OCI-LY3 (cell line): Measurements from ENCODE around the gene ASH1L.

ENCODE experiments used
- H2AFZ ChIP-seq: fragments of 200-600, 300-600 bp; shearing (Covaris generic); 2 replicates; pipeline ENCODE4 v1.6.0; 2014; ENCODE audit warnings: antibody characterized with exemption, low read depth, low read length
- H3K27ac ChIP-seq: fragments of 200-600, 300-600 bp; sonication (generic); 2 replicates; pipeline ENCODE4 v1.5.1; 2014; ENCODE audit warnings: mild to moderate bottlenecking, low read length, moderate library complexity, mixed read lengths
- H3K27me3 ChIP-seq: fragments of 200-600, 300-600 bp; sonication (generic); 2 replicates; pipeline ENCODE4 v1.6.1; 2014; ENCODE audit warnings: low read depth, low read length, mixed read lengths
- H3K36me3 ChIP-seq: fragments of 200-600, 300-600 bp; sonication (generic); replicated peaks from 2 replicates; pipeline ENCODE3; 2014; ENCODE audit warnings: low read depth, low read length, mixed read lengths
- H3K4me1 ChIP-seq: fragments of 300-600, 200-600 bp; sonication (generic); 2 replicates; pipeline ENCODE4 v1.6.1; 2014; ENCODE audit warnings: low read length, mixed read lengths
- H3K4me2 ChIP-seq: fragments of 200-600, 300-600 bp; sonication (generic); 2 replicates; pipeline ENCODE4 v1.6.1; 2014; ENCODE audit warnings: low read length, mixed read lengths
- H3K4me3 ChIP-seq: fragments of 300-600, 200-600 bp; sonication (generic); 2 replicates; pipeline ENCODE4 v1.5.1; 2014; ENCODE audit warnings: antibody characterized with exemption, mild to moderate bottlenecking, low read length, moderate library complexity
- H3K79me2 ChIP-seq: fragments of 300-600, 200-600 bp; shearing (Covaris generic); 2 replicates; pipeline ENCODE4 v1.6.1; 2014; ENCODE audit warnings: mild to moderate bottlenecking, low read length, mixed read lengths
- H3K9ac ChIP-seq: fragments of 300-600, 200-600 bp; shearing (Covaris generic); 2 replicates; pipeline ENCODE4 v1.6.0; 2014; ENCODE audit warnings: mild to moderate bottlenecking, low read length, moderate library complexity
- H3K9me3 ChIP-seq: fragments of 200-600, 300-600 bp; shearing (Covaris generic); 2 replicates; pipeline ENCODE4 v1.6.1; 2014; ENCODE audit warnings: low read length, mixed read lengths; ENCODE audit not compliant: insufficient read depth
- H4K20me1 ChIP-seq: fragments of 200-600, 300-600 bp; sonication (generic); 2 replicates; pipeline ENCODE4 v1.6.1; 2016; ENCODE audit warnings: low read length, mixed read lengths; ENCODE audit not compliant: insufficient read depth
- EZH2phosphoT487 ChIP-seq: fragments of 200-600 bp; shearing (Covaris generic); IDR thresholded peaks from 2 replicates; pipeline ENCODE4 v1.6.1; 2018; ENCODE audit warnings: antibody characterized with exemption, mixed run types, low read depth
- TF ChIP-seq, protein P1 (sequence below): fragments of 200-600, 300-600 bp; sonication (generic); IDR thresholded peaks from 2 replicates; pipeline ENCODE4 v1.5.1; 2014; ENCODE audit warnings: antibody characterized with exemption, low read length, low read depth

The ASH1L gene

DNA sequence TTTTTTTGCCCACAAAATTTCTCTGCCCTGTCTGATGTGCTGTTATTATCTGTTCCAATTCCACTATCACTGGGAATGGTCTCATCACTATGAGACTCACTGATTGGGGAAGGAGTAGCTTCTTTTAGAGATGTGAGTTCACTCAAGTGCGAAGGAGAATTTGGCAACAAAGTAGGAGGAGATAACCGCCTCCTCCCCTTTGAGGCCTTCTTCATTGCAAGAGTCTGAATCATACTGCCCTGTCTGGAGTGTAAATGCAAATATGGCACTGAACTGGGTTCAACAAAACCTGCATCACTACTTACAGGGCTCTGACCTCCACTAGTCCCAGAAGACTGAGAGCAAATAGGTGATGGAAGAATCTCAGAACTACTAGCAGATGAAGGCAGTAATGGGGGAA is 83.4 kb downstream of the ASH1L start:
- Histone ChIP-seq H3K36me3 (peaks cover 30% of the 10 kb centered on the region), H3K27ac (no peak overlapping the region), H3K4me1 (no peaks in the 10 kb centered on the region), H4K20me1 (no peaks in the 10 kb centered on the region; the same call in 1 of the 2 replicates), H3K4me3 (no peak overlapping the region), H3K9me3 (no peaks in the 10 kb centered on the region), H2AFZ (no peak overlapping the region), H3K9ac (no peak overlapping the region), H3K27me3 (no peaks in the 10 kb centered on the region), H3K79me2 (peaks cover 27% of the 10 kb centered on the region), H3K4me2 (no peak overlapping the region)
- TF ChIP-seq, protein P1, sequence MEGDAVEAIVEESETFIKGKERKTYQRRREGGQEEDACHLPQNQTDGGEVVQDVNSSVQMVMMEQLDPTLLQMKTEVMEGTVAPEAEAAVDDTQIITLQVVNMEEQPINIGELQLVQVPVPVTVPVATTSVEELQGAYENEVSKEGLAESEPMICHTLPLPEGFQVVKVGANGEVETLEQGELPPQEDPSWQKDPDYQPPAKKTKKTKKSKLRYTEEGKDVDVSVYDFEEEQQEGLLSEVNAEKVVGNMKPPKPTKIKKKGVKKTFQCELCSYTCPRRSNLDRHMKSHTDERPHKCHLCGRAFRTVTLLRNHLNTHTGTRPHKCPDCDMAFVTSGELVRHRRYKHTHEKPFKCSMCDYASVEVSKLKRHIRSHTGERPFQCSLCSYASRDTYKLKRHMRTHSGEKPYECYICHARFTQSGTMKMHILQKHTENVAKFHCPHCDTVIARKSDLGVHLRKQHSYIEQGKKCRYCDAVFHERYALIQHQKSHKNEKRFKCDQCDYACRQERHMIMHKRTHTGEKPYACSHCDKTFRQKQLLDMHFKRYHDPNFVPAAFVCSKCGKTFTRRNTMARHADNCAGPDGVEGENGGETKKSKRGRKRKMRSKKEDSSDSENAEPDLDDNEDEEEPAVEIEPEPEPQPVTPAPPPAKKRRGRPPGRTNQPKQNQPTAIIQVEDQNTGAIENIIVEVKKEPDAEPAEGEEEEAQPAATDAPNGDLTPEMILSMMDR: no peak

DNA sequence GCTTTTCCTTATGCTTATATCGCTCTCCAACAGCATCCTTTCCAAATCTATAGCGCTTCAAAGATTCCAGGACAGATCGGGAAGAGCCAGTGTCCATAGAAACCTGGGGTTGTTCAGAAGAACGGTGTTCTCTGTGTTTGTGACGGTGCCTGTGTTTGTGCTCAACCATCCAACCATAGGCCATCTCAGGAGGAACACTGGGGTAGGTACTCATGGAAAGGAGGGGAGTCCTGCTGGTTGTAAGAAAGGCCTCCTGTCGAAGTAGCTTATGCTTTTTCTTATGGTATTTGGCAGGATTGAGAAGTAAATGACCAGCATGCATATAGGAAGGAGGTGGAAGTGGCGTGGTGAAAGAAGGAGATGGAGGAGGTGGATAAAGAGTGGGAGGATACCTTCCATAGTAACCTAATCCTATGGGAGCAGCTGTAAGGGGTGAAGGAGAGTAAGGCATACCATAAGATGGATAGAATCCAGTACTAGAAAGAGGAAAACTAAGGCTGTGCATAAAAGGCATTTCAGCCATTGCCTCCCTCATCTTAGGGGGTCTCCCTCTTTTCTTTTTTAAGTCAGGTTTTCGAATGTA is 84.2 kb downstream of the ASH1L start:
- no peak overlapping the region for H3K9ac ChIP-seq
- H3K4me2 ChIP-seq: no peak overlapping the region
- H3K79me2 ChIP-seq: peaks cover 22% of the 10 kb centered on the region
- no peaks in the 10 kb centered on the region for H3K9me3 ChIP-seq
- no peaks in the 10 kb centered on the region; the same call in 1 of the 2 replicates for H4K20me1 ChIP-seq
- TF ChIP-seq, protein P1: no peak
- TF ChIP-seq EZH2phosphoT487: no peak
- peaks cover 30% of the 10 kb centered on the region for H3K36me3 ChIP-seq
- H2AFZ ChIP-seq: no peak overlapping the region
- no peaks in the 10 kb centered on the region for H3K27me3 ChIP-seq
- H3K4me3 ChIP-seq: no peak overlapping the region
- H3K27ac ChIP-seq: no peak overlapping the region
- no peaks in the 10 kb centered on the region for H3K4me1 ChIP-seq

DNA sequence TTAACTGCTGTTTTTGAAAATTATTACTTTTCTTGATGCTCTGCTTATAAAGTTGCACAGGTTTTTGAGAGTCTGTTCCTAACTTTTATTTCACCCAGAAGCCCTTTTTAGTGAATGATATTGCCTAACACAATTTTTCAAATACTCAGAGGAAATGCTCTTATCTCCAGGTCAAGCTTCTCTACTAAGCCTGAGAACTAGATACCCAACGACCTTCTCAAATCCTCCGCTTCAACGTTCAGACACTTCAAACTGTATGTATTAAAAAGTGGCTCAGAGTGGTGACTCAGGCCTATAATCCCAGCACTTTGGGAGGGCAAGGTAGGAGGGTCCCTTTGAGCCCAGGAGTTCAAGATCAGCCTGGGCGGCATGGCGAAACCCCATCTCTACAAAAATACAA is 88.5 kb downstream of the ASH1L start:
- Histone ChIP-seq H3K4me3 (no peak overlapping the region), H3K79me2 (peaks cover 37% of the 10 kb centered on the region), H3K36me3 (peaks cover 28% of the 10 kb centered on the region), H3K9ac (no peak overlapping the region), H3K27me3 (no peaks in the 10 kb centered on the region), H3K27ac (no peak overlapping the region), H2AFZ (no peak overlapping the region), H3K4me1 (no peaks in the 10 kb centered on the region), H3K4me2 (no peak overlapping the region), H3K9me3 (peaks cover 20% of the 10 kb centered on the region; the same call in 1 of the 2 replicates), H4K20me1 (peaks cover 4% of the 10 kb centered on the region; the same call in 1 of the 2 replicates)
- TF ChIP-seq EZH2phosphoT487: no peak
- TF ChIP-seq, protein P1: no peak

DNA sequence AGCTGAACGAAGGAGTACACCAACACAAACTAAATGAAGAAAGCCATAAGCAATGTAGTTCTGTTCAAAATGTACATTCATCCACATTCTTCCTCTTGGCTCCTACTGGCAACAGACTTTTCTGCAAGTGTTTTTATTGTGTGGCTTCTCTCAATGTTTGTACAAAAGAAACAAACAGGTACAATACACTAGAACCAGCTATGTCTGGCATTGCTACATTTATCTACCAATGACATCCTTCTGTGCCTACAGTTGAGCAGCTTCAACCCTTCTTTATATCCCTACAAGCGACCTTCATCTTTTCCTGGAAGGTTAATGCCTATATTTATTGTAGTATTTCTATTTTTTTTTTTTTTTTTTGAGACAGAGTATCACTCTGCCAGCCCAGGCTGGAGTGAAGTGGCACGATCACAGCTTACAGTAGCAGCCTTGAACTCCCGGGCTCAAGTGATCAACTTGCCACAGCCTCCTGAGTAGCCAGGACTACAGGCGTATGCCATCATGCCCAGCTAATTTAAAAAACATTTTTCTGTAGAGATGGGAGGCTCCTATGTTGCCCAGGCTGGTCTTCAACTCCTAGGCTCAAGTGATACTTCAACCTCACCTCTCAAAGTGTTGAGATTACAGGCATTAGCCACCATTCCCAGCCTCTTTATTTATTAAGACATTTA is 89.3 kb downstream of the ASH1L start:
- no peak overlapping the region for H3K4me3 ChIP-seq
- H3K9ac ChIP-seq: no peak overlapping the region
- H3K4me1 ChIP-seq: no peaks in the 10 kb centered on the region
- H3K9me3 ChIP-seq: peaks cover 20% of the 10 kb centered on the region; the same call in 1 of the 2 replicates
- peaks cover 37% of the 10 kb centered on the region for H3K79me2 ChIP-seq
- H2AFZ ChIP-seq: no peak overlapping the region
- H4K20me1 ChIP-seq: peaks cover 4% of the 10 kb centered on the region; the same call in 1 of the 2 replicates
- H3K4me2 ChIP-seq: no peak overlapping the region
- no peak overlapping the region for H3K27ac ChIP-seq
- H3K36me3 ChIP-seq: peaks cover 28% of the 10 kb centered on the region
- H3K27me3 ChIP-seq: no peaks in the 10 kb centered on the region
- TF ChIP-seq, protein P1: no peak
